Stimulated activated naive CD8-positive, alpha-beta T cell treated with anti-CD3 and anti-CD28 coated beads, Interleukin-15, Interleukin-2, amounts not matched to agents 100 U/mL and 50 U/mL, for 24 hours (primary cell): ENCODE results near the gene OR6C70.
"Not testable (repeated sequence)": the region's sequence is repeated elsewhere in the genome, so short reads cannot be mapped to it uniquely, and the experiment has no call there.

Experiments
- ATAC-seq: fragments of 150-1000 bp; cut with Tn5 transposase; one replicate; pipeline ENCODE4 v1.10.0; 2021
- DNase-seq: peaks from one replicate; pipeline ENCODE4 v3.0.0; 2021

Gene OR6C70

GRCh38 chr12:55470088-55470829, at the start of gene OR6C70:
TSS of gene OR6C70 (minus strand) at chr12:55470138. CDS start at chr12:55470138, 0 bp downstream.
- DNase-seq (no peak), ATAC-seq (no peak)

- ATAC-seq (no peak), DNase-seq (no peak)
These were observed 46.5 kb upstream of the OR6C70 start for GRCh38 chr12:55516391-55516790.

- ATAC-seq (no peak), DNase-seq (peak; percentile 4)
These were observed 45.8 kb upstream of the OR6C70 start for GRCh38 chr12:55515696-55516095.

GRCh38 chr12:55501601-55502000, 31.7 kb upstream of the OR6C70 start:
- ATAC-seq (no peak), DNase-seq (no peak)

GRCh38 chr12:55499810-55500252, 29.9 kb upstream of the OR6C70 start:
- ATAC-seq (no peak), DNase-seq (no peak)

GRCh38 chr12:55499231-55499630, 29.3 kb upstream of the OR6C70 start:
- ATAC-seq (no peak), DNase-seq (no peak)

- ATAC-seq: no peak
- DNase-seq: no peak
These were observed 25.6 kb upstream of the OR6C70 start for GRCh38 chr12:55495490-55495889.

- no peak for ATAC-seq
- no peak for DNase-seq
These were observed 22.1 kb upstream of the OR6C70 start, which contains the start of gene OR6C68 for GRCh38 chr12:55492078-55492477. TSS of gene OR6C68 (plus strand) at chr12:55492378. CDS start at chr12:55492378, 0 bp downstream.

- not testable (repeated sequence) for ATAC-seq, DNase-seq
These were observed 14.3 kb upstream of the OR6C70 start for GRCh38 chr12:55484284-55484683.

- not testable (repeated sequence) for ATAC-seq, DNase-seq
These were observed 9.2 kb upstream of the OR6C70 start for GRCh38 chr12:55479136-55479535.

- ATAC-seq: no peak
- no peak for DNase-seq
These were observed 2.3 kb upstream of the OR6C70 start for GRCh38 chr12:55472264-55472663.

- ATAC-seq (no peak), DNase-seq (no peak)
These were observed 647 bp downstream of the OR6C70 start for GRCh38 chr12:55469291-55469690.

- DNase-seq (no peak), ATAC-seq (no peak)
These were observed 2.1 kb downstream of the OR6C70 start for GRCh38 chr12:55467836-55468235.

GRCh38 chr12:55464926-55465325, 5.0 kb downstream of the OR6C70 start:
- not testable (repeated sequence) for DNase-seq, ATAC-seq

- ATAC-seq (no peak), DNase-seq (no peak)
These were observed 21.1 kb downstream of the OR6C70 start for GRCh38 chr12:55448825-55449224.

- DNase-seq (no peak), ATAC-seq (no peak)
These were observed 23.6 kb downstream of the OR6C70 start for GRCh38 chr12:55446326-55446725.

- DNase-seq: no peak
- ATAC-seq: no peak
These were observed 24.6 kb downstream of the OR6C70 start for GRCh38 chr12:55445357-55445756.

GRCh38 chr12:55443776-55444175, 26.2 kb downstream of the OR6C70 start, which contains the start of gene OR6C2:
TSS of gene OR6C2 (plus strand) at chr12:55444076. CDS start at chr12:55452214, 8,138 bp downstream.
- ATAC-seq: no peak
- no peak for DNase-seq

- DNase-seq, ATAC-seq: not testable (repeated sequence)
These were observed 28.7 kb downstream of the OR6C70 start for GRCh38 chr12:55441233-55441632.

- no peak for DNase-seq
- ATAC-seq: no peak
These were observed 41.4 kb downstream of the OR6C70 start for GRCh38 chr12:55428331-55429243.

- ATAC-seq (no peak), DNase-seq (no peak)
These were observed 44.0 kb downstream of the OR6C70 start, which contains the start of gene OR6C76 for GRCh38 chr12:55425954-55426353. TSS of gene OR6C76 (plus strand) at chr12:55426254. CDS start at chr12:55426254, 0 bp downstream.

GRCh38 chr12:55420307-55420962, 49.5 kb downstream of the OR6C70 start:
- DNase-seq (no peak), ATAC-seq (no peak)
